KOPT-K1 (cell line): Measurements from ENCODE around the gene AGAP1.
"Not testable (repeated sequence)": the region's sequence is repeated elsewhere in the genome, so short reads cannot be mapped to it uniquely, and the experiment has no call there.

Experiments used
- H3K27ac ChIP-seq: fragments of 200-600 bp; sonication (generic); 2 replicates; pipeline ENCODE4 v1.5.1; 2016; ENCODE audit warnings: antibody characterized with exemption, mild to moderate bottlenecking, low read depth, low read length; ENCODE audit not compliant: poor library complexity, severe bottlenecking
- H3K36me3 ChIP-seq: fragments of 200-600 bp; sonication (generic); 2 replicates; pipeline ENCODE4 v1.5.1; 2017; ENCODE audit warnings: antibody characterized with exemption, mild to moderate bottlenecking, low read length, moderate library complexity; ENCODE audit not compliant: insufficient read depth
- H3K9me3 ChIP-seq: fragments of 200-600 bp; sonication (generic); 2 replicates; pipeline ENCODE4 v1.5.1; 2017; ENCODE audit warnings: antibody characterized with exemption, low read length, mild to moderate bottlenecking; ENCODE audit not compliant: insufficient read depth, poor library complexity, severe bottlenecking

The AGAP1 gene

DNA sequence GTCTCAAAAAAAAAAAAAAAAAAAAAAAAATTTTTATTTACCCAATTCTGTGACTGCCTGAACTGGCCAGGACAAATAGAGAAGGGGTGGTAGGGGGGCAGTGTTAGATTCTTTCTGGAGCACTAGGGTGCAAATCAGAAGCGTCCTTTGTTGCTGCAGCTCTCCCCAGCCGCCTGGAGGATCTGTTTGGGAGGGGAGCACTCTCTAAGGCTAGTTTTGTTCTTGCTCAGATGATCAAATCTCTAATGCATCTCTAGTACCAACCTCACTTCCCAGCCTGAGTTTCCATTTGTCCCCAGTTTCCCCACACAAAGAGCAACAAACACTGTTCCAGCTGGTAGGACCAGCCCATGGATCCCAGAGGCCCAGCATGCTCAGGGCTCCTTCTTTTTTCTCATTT is 591.4 kb downstream of the AGAP1 start:
- Histone ChIP-seq H3K9me3 (no peaks in the 10 kb centered on the region), H3K27ac (no peak overlapping the region), H3K36me3 (no peaks in the 10 kb centered on the region)

GRCh38 chr2:236085647-236086046 is 591.8 kb downstream of the AGAP1 start:
- no peaks in the 10 kb centered on the region for H3K36me3 ChIP-seq
- no peak overlapping the region for H3K27ac ChIP-seq
- H3K9me3 ChIP-seq: no peaks in the 10 kb centered on the region

GRCh38 chr2:236086403-236086970 is 592.6 kb downstream of the AGAP1 start:
- no peak overlapping the region for H3K27ac ChIP-seq
- H3K36me3 ChIP-seq: no peaks in the 10 kb centered on the region
- H3K9me3 ChIP-seq: no peaks in the 10 kb centered on the region

- H3K9me3 ChIP-seq: no peaks in the 10 kb centered on the region
- no peaks in the 10 kb centered on the region for H3K36me3 ChIP-seq
- no peak overlapping the region for H3K27ac ChIP-seq
These were observed 593.2 kb downstream of the AGAP1 start for GRCh38 chr2:236086971-236087465.

GRCh38 chr2:236088368-236089057 is 594.7 kb downstream of the AGAP1 start:
- Histone ChIP-seq H3K36me3 (no peaks in the 10 kb centered on the region), H3K9me3 (no peaks in the 10 kb centered on the region), H3K27ac (no peak overlapping the region)

GRCh38 chr2:236089271-236090026 is 595.6 kb downstream of the AGAP1 start:
- Histone ChIP-seq H3K36me3 (no peaks in the 10 kb centered on the region), H3K27ac (no peak overlapping the region), H3K9me3 (no peaks in the 10 kb centered on the region)

GRCh38 chr2:236090027-236090382 is 596.2 kb downstream of the AGAP1 start:
- H3K27ac ChIP-seq: no peak overlapping the region

GRCh38 chr2:236090826-236091225 is 597.0 kb downstream of the AGAP1 start:
- not testable (repeated sequence) for H3K27ac ChIP-seq, H3K36me3 ChIP-seq, H3K9me3 ChIP-seq

More at GRCh38 chr2:236090027-236090382, 596.2 kb downstream of the AGAP1 start:
- Histone ChIP-seq H3K36me3 (no peaks in the 10 kb centered on the region), H3K9me3 (no peaks in the 10 kb centered on the region)

GRCh38 chr2:236092714-236093113 is 598.9 kb downstream of the AGAP1 start:
- H3K36me3 ChIP-seq: no peaks in the 10 kb centered on the region
- no peak overlapping the region for H3K27ac ChIP-seq
- no peaks in the 10 kb centered on the region for H3K9me3 ChIP-seq

DNA sequence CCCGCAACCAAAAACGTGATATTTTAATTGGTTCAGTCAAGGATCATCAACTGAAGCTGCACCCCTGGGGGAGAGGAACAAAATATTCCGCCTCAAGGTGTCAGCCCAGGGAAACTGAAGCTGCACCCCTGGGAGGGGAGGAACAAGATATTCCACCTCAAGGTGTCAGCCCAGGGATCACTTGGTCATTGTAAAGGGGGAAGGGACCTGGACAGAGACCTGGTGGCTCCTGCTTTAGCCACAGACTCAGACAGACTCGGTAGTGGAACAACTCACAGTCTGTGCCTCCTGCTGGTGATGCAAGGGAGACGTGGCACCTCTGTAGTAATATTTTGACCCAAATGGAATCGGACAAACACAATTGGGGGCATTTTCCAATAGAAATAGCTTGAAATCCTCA is 599.3 kb downstream of the AGAP1 start:
- Histone ChIP-seq H3K36me3 (no peaks in the 10 kb centered on the region), H3K9me3 (no peaks in the 10 kb centered on the region), H3K27ac (no peak overlapping the region)

GRCh38 chr2:236095504-236095903 is 601.7 kb downstream of the AGAP1 start:
- Histone ChIP-seq H3K9me3 (no peaks in the 10 kb centered on the region), H3K27ac (no peak overlapping the region), H3K36me3 (no peaks in the 10 kb centered on the region)

DNA sequence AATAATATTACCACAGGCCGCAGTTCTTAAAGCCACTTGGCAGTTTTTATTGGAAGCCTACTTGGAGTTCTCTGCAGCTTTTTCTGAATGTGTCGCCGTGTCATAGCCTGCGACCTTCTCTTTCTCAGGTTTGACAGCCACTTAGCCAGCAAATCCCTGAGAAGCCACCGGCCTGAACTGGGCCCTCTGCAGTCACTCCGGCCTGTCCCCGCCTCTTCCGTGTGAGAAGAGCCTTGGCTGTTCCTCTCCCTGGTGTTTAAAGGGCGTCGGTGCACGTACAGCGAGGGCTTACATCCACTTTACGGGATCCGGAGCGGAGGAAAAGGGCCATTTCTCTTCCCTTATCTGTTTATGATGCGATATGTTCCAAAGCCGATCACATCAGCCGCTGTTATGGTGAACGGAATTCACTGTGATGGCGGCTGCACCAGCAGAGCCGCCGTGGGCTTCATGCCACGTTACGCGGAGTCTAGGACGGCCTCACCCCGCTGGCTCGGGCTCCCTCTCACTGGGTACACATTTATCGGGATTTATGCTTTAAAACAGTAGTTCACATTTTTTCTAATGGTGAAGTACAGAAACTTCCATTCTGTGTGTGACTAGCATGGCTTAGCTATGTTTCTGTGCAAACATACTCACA is 607.6 kb downstream of the AGAP1 start:
- Histone ChIP-seq H3K9me3 (no peaks in the 10 kb centered on the region), H3K36me3 (no peaks in the 10 kb centered on the region), H3K27ac (no peak overlapping the region)

DNA sequence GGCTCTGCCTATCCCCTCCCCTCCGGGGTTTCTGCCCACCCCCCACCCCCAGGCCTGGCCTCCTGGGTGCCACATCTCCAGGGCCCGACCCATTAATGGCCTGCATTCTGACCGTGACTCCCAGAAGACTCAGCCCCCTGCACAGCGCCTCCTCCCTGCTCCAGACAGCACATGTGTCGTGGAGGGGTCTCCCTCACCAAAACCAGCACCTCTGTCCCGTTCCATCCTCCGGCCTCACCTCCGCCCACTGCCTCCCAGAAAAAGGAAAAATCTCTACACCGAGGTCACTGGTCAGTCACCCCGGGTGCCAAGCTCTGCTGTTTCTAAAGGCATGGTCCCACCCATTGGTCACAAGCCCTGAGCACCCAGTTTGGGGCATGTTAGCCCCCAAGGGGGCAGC is 609.1 kb downstream of the AGAP1 start:
- H3K27ac ChIP-seq: no peak overlapping the region
- H3K36me3 ChIP-seq: no peaks in the 10 kb centered on the region
- no peaks in the 10 kb centered on the region for H3K9me3 ChIP-seq

- no peaks in the 10 kb centered on the region for H3K36me3 ChIP-seq
- H3K9me3 ChIP-seq: no peaks in the 10 kb centered on the region
- no peak overlapping the region for H3K27ac ChIP-seq
These were observed 610.1 kb downstream of the AGAP1 start for GRCh38 chr2:236103981-236104380.

- H3K27ac ChIP-seq: no peak overlapping the region
- H3K36me3 ChIP-seq: no peaks in the 10 kb centered on the region
- H3K9me3 ChIP-seq: no peaks in the 10 kb centered on the region
These were observed 612.2 kb downstream of the AGAP1 start for GRCh38 chr2:236105955-236106607.
